NB4 (cell line): ENCODE measurements around the gene B4GALT2.

Experiments used
- MYC ChIP-seq: IDR thresholded peaks from 2 replicates; pipeline ENCODE4 v1.6.1; 2011; ENCODE audit warnings: low read depth, low read length
- POLR2A ChIP-seq: IDR thresholded peaks from 2 replicates; pipeline ENCODE4 v1.6.1; 2011; ENCODE audit warnings: mild to moderate bottlenecking; ENCODE audit not compliant: insufficient read length; ENCODE audit errors: extremely low read depth
- TF ChIP-seq, protein P1 (sequence below): IDR thresholded peaks from one replicate; pipeline ENCODE4 v1.5.1; 2012; ENCODE audit warnings: low read depth, low read length
- TF ChIP-seq, protein P2 (sequence below): IDR thresholded peaks from 2 replicates; pipeline ENCODE4 v1.6.1; 2011; ENCODE audit warnings: low read depth, low read length

DNA sequence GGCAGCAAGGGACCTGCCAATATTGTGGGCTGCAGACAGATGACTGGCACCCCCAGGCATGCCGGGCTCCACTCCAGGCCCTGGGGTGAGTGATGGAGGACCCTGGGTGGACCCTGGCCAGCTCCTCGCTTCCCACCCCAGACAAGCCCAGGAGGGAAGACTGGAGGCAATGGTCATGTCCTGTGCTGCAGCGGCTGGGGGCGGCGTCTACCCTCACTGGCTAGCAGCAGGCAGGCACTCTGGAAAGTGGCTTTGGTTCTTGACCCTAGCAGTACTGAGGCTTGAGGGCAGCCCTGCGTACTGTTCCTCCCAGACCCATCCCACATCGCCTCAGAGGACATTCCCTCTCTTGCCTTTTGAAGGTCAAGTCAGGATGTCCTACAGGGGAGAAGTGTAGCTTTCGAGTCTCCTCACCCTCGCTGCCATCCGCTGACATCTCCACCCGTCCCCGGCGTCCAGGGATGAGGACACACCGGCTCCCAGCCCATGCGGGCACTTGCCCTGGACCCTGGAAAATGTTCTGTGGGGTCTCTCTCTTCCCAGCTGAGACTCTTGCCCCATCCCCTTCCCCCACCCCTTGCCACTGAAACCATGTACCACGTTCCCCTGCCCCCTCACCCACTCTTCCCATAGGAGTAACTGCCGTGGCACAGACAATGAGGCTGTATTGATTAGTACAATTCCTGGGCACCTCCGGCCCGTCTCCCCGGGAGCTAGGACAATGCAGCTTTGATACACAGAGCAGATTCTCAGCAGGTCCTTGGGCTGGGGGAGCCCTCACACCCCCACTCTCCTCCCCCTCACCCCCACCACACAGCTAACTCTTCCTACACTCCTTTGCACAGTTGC lies 37.3 kb downstream of the B4GALT2 start:
- TF ChIP-seq, protein P1, sequence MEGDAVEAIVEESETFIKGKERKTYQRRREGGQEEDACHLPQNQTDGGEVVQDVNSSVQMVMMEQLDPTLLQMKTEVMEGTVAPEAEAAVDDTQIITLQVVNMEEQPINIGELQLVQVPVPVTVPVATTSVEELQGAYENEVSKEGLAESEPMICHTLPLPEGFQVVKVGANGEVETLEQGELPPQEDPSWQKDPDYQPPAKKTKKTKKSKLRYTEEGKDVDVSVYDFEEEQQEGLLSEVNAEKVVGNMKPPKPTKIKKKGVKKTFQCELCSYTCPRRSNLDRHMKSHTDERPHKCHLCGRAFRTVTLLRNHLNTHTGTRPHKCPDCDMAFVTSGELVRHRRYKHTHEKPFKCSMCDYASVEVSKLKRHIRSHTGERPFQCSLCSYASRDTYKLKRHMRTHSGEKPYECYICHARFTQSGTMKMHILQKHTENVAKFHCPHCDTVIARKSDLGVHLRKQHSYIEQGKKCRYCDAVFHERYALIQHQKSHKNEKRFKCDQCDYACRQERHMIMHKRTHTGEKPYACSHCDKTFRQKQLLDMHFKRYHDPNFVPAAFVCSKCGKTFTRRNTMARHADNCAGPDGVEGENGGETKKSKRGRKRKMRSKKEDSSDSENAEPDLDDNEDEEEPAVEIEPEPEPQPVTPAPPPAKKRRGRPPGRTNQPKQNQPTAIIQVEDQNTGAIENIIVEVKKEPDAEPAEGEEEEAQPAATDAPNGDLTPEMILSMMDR = no peak
- TF ChIP-seq POLR2A (no peak), MYC (no peak)
- TF ChIP-seq, protein P2, sequence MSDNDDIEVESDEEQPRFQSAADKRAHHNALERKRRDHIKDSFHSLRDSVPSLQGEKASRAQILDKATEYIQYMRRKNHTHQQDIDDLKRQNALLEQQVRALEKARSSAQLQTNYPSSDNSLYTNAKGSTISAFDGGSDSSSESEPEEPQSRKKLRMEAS = no peak
